AG04450 (cell line): ENCODE data around the gene PGLYRP2. TPM values are rescaled to one million over a fixed set of nuclear protein-coding genes. Genes with fewer than 3 reads are reported as not detected.
A peak's percentile ranks its signal among the peaks of the same experiment; 100 is the strongest.

ENCODE experiments used
- CTCF ChIA-PET: fragments of 300-600, 350-600 bp; formaldehyde crosslinking; extraction: SDS; loops from one replicate; lab custom pipeline; 2022; ENCODE audit warnings: antibody characterized with exemption, inconsistent platforms; lab: Charles Lee
- POLR2A ChIA-PET: fragments of 350-600 bp; formaldehyde crosslinking; extraction: SDS; loops from one replicate; lab custom pipeline; 2021; ENCODE audit warnings: antibody characterized with exemption, inconsistent platforms; lab: Yijun Ruan, JAX
- DNase-seq: peaks from one replicate; pipeline ENCODE4 v3.0.0-alpha.2; 2011; ENCODE audit warnings: low read depth, low spot score
- H3K27ac ChIP-seq: one replicate; pipeline ENCODE4 v1.5.1; 2012; ENCODE audit warnings: low read depth, low read length, control low read depth
- H3K27me3 ChIP-seq: one replicate; pipeline ENCODE4 v1.6.0; 2012; ENCODE audit warnings: low read length; ENCODE audit not compliant: control insufficient read depth, insufficient read depth
- H3K4me3 ChIP-seq: 2 replicates; pipeline ENCODE4 v1.5.1; 2011; ENCODE audit warnings: mild to moderate bottlenecking, low read depth, low read length, control low read depth
- H3K9me3 ChIP-seq: 2 replicates; pipeline ENCODE4 v1.5.1; 2012; ENCODE audit warnings: low read length; ENCODE audit not compliant: control insufficient read depth, insufficient read depth
- polyA plus RNA-seq: library from polyadenylated mRNA; depleted of rRNA; stranded (reverse); fragments of >200 nt; gene quantifications from 2 replicates; pipeline ENCODE4 v1.2.3, GENCODE V29; 2011; rRNA removed
- small RNA-seq: library from RNA; depleted of rRNA; stranded (forward); fragments of <200 nt; gene quantifications from one replicate; pipeline ENCODE3, GENCODE V24; 2012; ENCODE audit warnings: low read depth; ENCODE audit not compliant: insufficient read length
- TF ChIP-seq, protein P1 (sequence below): IDR thresholded peaks from 2 replicates; pipeline ENCODE4 v1.5.1; 2011; ENCODE audit warnings: low read depth, low read length, control low read depth, inconsistent platforms

PGLYRP2 gene
- polyA plus RNA-seq, 1 experiment, result not detected

DNA sequence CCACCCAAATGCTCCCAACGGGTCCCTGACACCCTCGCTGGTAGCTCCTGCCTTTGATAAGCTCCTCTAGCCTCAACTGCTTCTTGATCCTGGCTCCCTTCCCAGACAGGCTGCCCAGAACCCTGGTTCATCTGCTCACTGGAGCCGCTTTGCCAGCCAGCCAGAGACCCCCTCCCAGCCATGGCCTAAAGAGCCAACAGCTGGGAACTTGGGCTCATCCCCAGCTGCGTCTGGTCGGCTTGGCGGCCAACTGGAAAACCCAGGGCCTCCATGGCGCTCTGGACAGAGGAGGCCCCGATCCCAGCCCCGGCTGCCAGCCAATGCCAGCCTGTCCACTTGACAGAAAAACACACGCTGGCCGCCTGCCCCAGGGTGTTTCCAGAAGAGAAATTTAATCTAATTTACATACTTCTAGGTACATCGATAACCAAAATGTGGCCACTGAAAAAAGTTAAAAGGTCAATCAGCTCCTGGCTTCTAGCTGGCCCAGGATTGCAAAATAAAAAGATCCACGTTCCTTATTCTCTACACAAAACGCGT is 57.5 kb downstream of the PGLYRP2 start:
- no peak overlapping the region for H3K4me3 ChIP-seq
- no peak for DNase-seq
- no peaks in the 10 kb centered on the region for H3K27me3 ChIP-seq
- POLR2A ChIA-PET, result interaction anchor here (0.5 to 0.9 kb wide), 3 partner anchors 12 to 123 kb away, joined by 3 to 4 read pairs (median 3); partner anchors contain the start of gene AKAP8
- peaks cover 30% of the 10 kb centered on the region for H3K9me3 ChIP-seq
- peak overlapping the region; percentile 65 for H3K27ac ChIP-seq
- CTCF ChIA-PET, result interaction anchor here (1.0 to 2.6 kb wide), 3 partner anchors 16 to 330 kb away, joined by 3 to 11 read pairs (median 10); no protein-coding TSS in a partner anchor
- TF ChIP-seq, protein P1, sequence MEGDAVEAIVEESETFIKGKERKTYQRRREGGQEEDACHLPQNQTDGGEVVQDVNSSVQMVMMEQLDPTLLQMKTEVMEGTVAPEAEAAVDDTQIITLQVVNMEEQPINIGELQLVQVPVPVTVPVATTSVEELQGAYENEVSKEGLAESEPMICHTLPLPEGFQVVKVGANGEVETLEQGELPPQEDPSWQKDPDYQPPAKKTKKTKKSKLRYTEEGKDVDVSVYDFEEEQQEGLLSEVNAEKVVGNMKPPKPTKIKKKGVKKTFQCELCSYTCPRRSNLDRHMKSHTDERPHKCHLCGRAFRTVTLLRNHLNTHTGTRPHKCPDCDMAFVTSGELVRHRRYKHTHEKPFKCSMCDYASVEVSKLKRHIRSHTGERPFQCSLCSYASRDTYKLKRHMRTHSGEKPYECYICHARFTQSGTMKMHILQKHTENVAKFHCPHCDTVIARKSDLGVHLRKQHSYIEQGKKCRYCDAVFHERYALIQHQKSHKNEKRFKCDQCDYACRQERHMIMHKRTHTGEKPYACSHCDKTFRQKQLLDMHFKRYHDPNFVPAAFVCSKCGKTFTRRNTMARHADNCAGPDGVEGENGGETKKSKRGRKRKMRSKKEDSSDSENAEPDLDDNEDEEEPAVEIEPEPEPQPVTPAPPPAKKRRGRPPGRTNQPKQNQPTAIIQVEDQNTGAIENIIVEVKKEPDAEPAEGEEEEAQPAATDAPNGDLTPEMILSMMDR, result no peak

DNA sequence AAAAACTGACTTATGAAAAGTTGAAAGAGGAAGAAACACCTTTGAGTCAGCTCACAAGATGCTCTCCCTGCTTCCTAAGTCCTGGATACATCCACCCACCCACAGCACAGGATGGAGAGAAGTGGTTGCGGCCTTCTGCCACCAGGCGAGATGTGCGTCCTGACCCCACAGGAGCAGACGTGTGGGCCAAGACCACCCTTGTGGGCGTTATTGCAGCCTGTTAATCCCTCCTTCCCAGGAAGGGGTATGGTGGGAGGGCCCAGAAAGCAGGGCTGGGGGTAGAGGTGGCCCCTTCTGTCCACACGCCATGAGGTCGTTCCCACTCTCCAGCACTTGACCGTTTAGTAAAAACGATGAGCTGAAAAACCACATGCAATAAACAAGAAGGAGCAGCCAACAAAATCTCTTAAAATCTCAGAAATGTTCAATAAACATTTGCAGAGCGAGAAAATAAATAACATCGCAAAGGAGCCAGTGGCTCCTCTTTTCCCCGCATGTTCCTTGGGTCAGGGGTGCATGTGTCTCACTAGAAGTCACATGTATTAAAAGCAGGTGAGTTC is 58.1 kb downstream of the PGLYRP2 start:
- Histone ChIP-seq H3K27me3 (no peaks in the 10 kb centered on the region), H3K4me3 (no peak overlapping the region), H3K27ac (peak overlapping the region; percentile 65), H3K9me3 (peaks cover 30% of the 10 kb centered on the region)
- TF ChIP-seq, protein P1, result no peak
- POLR2A ChIA-PET, result interaction anchor here (0.8 to 0.9 kb wide), 2 partner anchors 12 to 42 kb away, joined by 3 to 4 read pairs; partner anchors contain the start of gene AKAP8
- DNase-seq, result no peak
- CTCF ChIA-PET, result interaction anchor here (0.5 to 2.6 kb wide), 5 partner anchors 16 to 330 kb away, joined by 3 to 11 read pairs (median 6); no protein-coding TSS in a partner anchor

DNA sequence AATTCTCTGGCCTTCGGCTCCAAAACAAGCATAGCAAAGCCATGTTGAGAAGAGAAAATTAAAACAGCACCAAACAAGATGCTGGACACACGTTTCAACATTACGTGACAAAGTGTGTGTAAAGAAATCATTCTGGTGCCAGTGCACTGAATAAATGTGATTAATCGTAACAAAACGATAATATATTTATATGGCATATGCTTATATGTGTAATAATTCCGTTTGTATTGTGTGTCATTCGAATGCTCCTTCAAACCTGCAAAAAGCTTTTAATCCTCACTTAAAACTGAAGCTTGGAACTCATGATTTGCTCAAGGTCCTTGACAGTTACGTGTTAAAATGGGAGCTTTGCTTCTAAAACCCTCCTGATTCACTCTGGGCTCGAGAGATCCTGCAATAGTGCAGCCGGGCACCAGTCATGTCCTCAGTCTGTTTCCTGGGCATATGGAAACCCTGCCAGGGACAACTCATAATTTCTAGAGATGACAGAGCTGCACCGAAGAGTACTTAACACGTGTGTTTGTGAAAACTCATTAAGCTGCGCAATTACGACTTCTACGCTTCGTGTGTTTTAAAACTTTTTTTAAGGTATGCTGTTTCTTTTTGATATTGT is 59.8 kb downstream of the PGLYRP2 start:
- Histone ChIP-seq H3K9me3 (peaks cover 22% of the 10 kb centered on the region), H3K4me3 (peak overlapping the region; percentile 62), H3K27me3 (no peaks in the 10 kb centered on the region), H3K27ac (no peak overlapping the region)
- TF ChIP-seq, protein P1, result no peak
- CTCF ChIA-PET, result interaction anchor here (0.7 to 3.3 kb wide), 16 partner anchors 8 to 846 kb away, joined by 3 to 19 read pairs (median 4); no protein-coding TSS in a partner anchor
- POLR2A ChIA-PET, result interaction anchor here (0.5 to 2.1 kb wide), 17 partner anchors 9 to 743 kb away, joined by 3 to 25 read pairs (median 5); partner anchors contain the start of gene AKAP8
- DNase-seq, result no peak

Small RNA genes within 50 kb of the gene (small RNA-seq; reads per million reads assigned to genes)
- gene MIR1470, result not detected

Other genes starting within 250 kb of the PGLYRP2 start
- not detected in 2 replicates for gene EPHX3, start 247.1 kb downstream of the PGLYRP2 start, polyA plus RNA-seq
- 7.8 and 11.5 TPM in 2 replicates for gene BRD4, start 147.0 kb downstream of the PGLYRP2 start, polyA plus RNA-seq
- 11.7 and 12.4 TPM in 2 replicates for gene AKAP8, start 99.7 kb downstream of the PGLYRP2 start, polyA plus RNA-seq
- 30.4 and 36.6 TPM in 2 replicates for gene AKAP8L, start 60.5 kb downstream of the PGLYRP2 start, polyA plus RNA-seq
- gene WIZ, start 29.5 kb downstream of the PGLYRP2 start, polyA plus RNA-seq, result 5.8 and 9.1 TPM in 2 replicates
- gene RASAL3, start 15.0 kb downstream of the PGLYRP2 start, polyA plus RNA-seq, result 0.04 and 0.21 TPM in 2 replicates
- not detected in 2 replicates for gene CYP4F22, start 29.0 kb upstream of the PGLYRP2 start, polyA plus RNA-seq
- not detected in 2 replicates for gene CYP4F8, start 135.7 kb upstream of the PGLYRP2 start, polyA plus RNA-seq
- gene CYP4F3, start 161.4 kb upstream of the PGLYRP2 start, polyA plus RNA-seq, result 0.11 TPM in 1 of 2 replicates, not detected in the other
- not detected in 2 replicates for gene CYP4F12, start 193.6 kb upstream of the PGLYRP2 start, polyA plus RNA-seq
- gene OR10H2, start 248.5 kb upstream of the PGLYRP2 start, polyA plus RNA-seq, result not detected in 2 replicates